Natural killer cell (primary cell): ENCODE results near the gene ERC1. TPM values are rescaled to one million over a fixed set of nuclear protein-coding genes. Genes with fewer than 3 reads are reported as not detected.

ENCODE experiments used
- ATAC-seq, 3 donors: fragments of 150-1000 bp in 2 of 3; fragments of 200-7000 bp in 1 of 3; cut with Tn5 transposase; 1 replicate in 1 of 3; 2 replicates in 2 of 3; pipeline ENCODE4 v1.10.0; 2021; ENCODE audit warnings: mild to moderate bottlenecking in 2 of 3, moderate library complexity in 2 of 3
- DNase-seq, 2 donors: peaks; one replicate each; pipeline versions ENCODE4 v3.0.0 to v3.0.0-alpha.2; 2013 to 2021; ENCODE audit warnings: mixed read lengths in 1 of 2
- H3K27ac ChIP-seq: one replicate; pipeline ENCODE4 v1.5.1; 2013; ENCODE audit warnings: mild to moderate bottlenecking, low read length
- H3K27me3 ChIP-seq: one replicate; pipeline ENCODE4 v1.6.1; 2013; ENCODE audit warnings: low read length; ENCODE audit not compliant: control insufficient read depth, insufficient read depth
- H3K36me3 ChIP-seq: one replicate; pipeline ENCODE4 v1.6.1; 2013; ENCODE audit warnings: low read length; ENCODE audit not compliant: control insufficient read depth, insufficient read depth
- H3K4me1 ChIP-seq: one replicate; pipeline ENCODE4 v1.6.1; 2013; ENCODE audit warnings: low read length; ENCODE audit not compliant: control insufficient read depth, insufficient read depth
- H3K4me3 ChIP-seq: one replicate; pipeline ENCODE4 v1.5.1; 2013; ENCODE audit warnings: low read length
- H3K9me3 ChIP-seq: one replicate; pipeline ENCODE4 v1.6.1; 2013; ENCODE audit warnings: low read length; ENCODE audit not compliant: control insufficient read depth, insufficient read depth
- H3K27ac Mint-ChIP-seq, 2 donors: one replicate each; pipeline ENCODE4 v1.8.0; 2022; ENCODE audit warnings: mild to moderate bottlenecking in 2 of 2, mixed read lengths in 2 of 2, moderate library complexity in 1 of 2
- H3K27me3 Mint-ChIP-seq, 2 donors: one replicate each; pipeline ENCODE4 v1.8.0; 2022; ENCODE audit warnings: low read depth in 2 of 2, mixed read lengths in 2 of 2
- H3K36me3 Mint-ChIP-seq: one replicate; pipeline ENCODE4 v1.8.0; 2022; ENCODE audit warnings: mixed read lengths
- H3K4me1 Mint-ChIP-seq, 2 donors: one replicate each; pipeline ENCODE4 v1.8.0; 2022; ENCODE audit warnings: mixed read lengths in 2 of 2
- H3K4me3 Mint-ChIP-seq: one replicate; pipeline ENCODE4 v1.8.0; 2022; ENCODE audit warnings: mild to moderate bottlenecking, moderate library complexity, mixed read lengths
- H3K9me3 Mint-ChIP-seq, 2 donors: one replicate each; pipeline ENCODE4 v1.8.0; 2022; ENCODE audit warnings: mixed read lengths in 2 of 2
- CTCF ChIP-seq: fragments of 200-600 bp; IDR thresholded peaks from one replicate; pipeline ENCODE4 v1.8.0; 2022; ENCODE audit warnings: antibody characterized with exemption
- WGBS: methylation state at CpG from one replicate; pipeline ENCODE4 v1.1.7; 2013; ENCODE audit warnings: missing lambda C conversion rate; ENCODE audit not compliant: insufficient coverage; 5-methylcytosine and 5-hydroxymethylcytosine counted together
- intact Hi-C: fragments of 100-400 bp; cut with micrococcal nuclease; formaldehyde crosslinking; loops from one replicate; pipeline ENCODE4 v1.14.2; 2022
- total RNA-seq, 4 donors: library from RNA; stranded (reverse); fragments of 120-200 nt in 1 of 4; gene quantifications; one replicate each; pipeline versions ENCODE4 v1.2.3 to v1.2.4, GENCODE V29; 2013 to 2022

The ERC1 gene
- total RNA-seq, 3 donors from 2014 or later (not counting 1 experiment from before 2014, with no cell fraction given), result 43.5 to 54.0 (median 44.9) TPM

GRCh38 chr12:1103632-1104031 lies 112.6 kb downstream of the ERC1 start:
- Mint-ChIP-seq H3K27ac (no peak overlapping the region), H3K36me3 (no peaks in the 10 kb centered on the region), H3K27me3 (no peaks in the 10 kb centered on the region), H3K9me3 (no peaks in the 10 kb centered on the region), H3K4me1 (peaks cover 3 to 56% of the 10 kb centered on the region in 2 donors), H3K4me3 (no peak overlapping the region)
- Histone ChIP-seq H3K27ac (no peak overlapping the region), H3K4me3 (no peak overlapping the region), H3K27me3 (no peaks in the 10 kb centered on the region), H3K4me1 (no peaks in the 10 kb centered on the region), H3K9me3 (no peaks in the 10 kb centered on the region), H3K36me3 (no peaks in the 10 kb centered on the region)
- intact Hi-C loops, result no loop called here
- ATAC-seq (no peak), DNase-seq (no peak)
- TF ChIP-seq CTCF, result no peak
- WGBS, result 92% methylated on average over 3 of the region's 3 CpGs

- ATAC-seq, result no peak
- H3K4me3 ChIP-seq, result no peak overlapping the region
- H3K36me3 ChIP-seq, result no peaks in the 10 kb centered on the region
- H3K27me3 ChIP-seq, result no peaks in the 10 kb centered on the region
- 88% methylated on average over 7 of the region's 8 CpGs for WGBS
- no peaks in the 10 kb centered on the region for H3K4me1 ChIP-seq
- no peaks in the 10 kb centered on the region for H3K36me3 Mint-ChIP-seq
- H3K4me1 Mint-ChIP-seq, result peaks cover 0 to 53% of the 10 kb centered on the region in 2 donors
- H3K27ac ChIP-seq, result no peak overlapping the region
- no peak overlapping the region for H3K27ac Mint-ChIP-seq
- no peaks in the 10 kb centered on the region for H3K9me3 Mint-ChIP-seq
- TF ChIP-seq CTCF, result no peak
- H3K27me3 Mint-ChIP-seq, result no peaks in the 10 kb centered on the region
- H3K4me3 Mint-ChIP-seq, result no peak overlapping the region
- intact Hi-C loops, result no loop called here
- H3K9me3 ChIP-seq, result no peaks in the 10 kb centered on the region
- DNase-seq, result peak in 1 of 2 donors; percentile 18
Observed at GRCh38 chr12:1104088-1104800, 113.2 kb downstream of the ERC1 start.

GRCh38 chr12:1107669-1108068 lies 116.6 kb downstream of the ERC1 start:
- intact Hi-C loops, result no loop called here
- H3K27me3 ChIP-seq, result no peaks in the 10 kb centered on the region
- peaks cover 0 to 36% of the 10 kb centered on the region in 2 donors for H3K4me1 Mint-ChIP-seq
- ATAC-seq (no peak), DNase-seq (no peak)
- no peak overlapping the region for H3K4me3 ChIP-seq
- peaks cover 4% of the 10 kb centered on the region for H3K36me3 ChIP-seq
- H3K27ac ChIP-seq, result no peak overlapping the region
- H3K27me3 Mint-ChIP-seq, result no peaks in the 10 kb centered on the region
- no peaks in the 10 kb centered on the region for H3K9me3 Mint-ChIP-seq
- H3K36me3 Mint-ChIP-seq, result no peaks in the 10 kb centered on the region
- no peak overlapping the region for H3K4me3 Mint-ChIP-seq
- H3K27ac Mint-ChIP-seq, result no peak overlapping the region
- TF ChIP-seq CTCF, result no peak
- H3K4me1 ChIP-seq, result no peaks in the 10 kb centered on the region
- no peaks in the 10 kb centered on the region for H3K9me3 ChIP-seq

GRCh38 chr12:1108276-1108675 lies 117.3 kb downstream of the ERC1 start:
- intact Hi-C loops, result no loop called here
- Histone ChIP-seq H3K4me3 (no peak overlapping the region), H3K9me3 (no peaks in the 10 kb centered on the region), H3K4me1 (no peaks in the 10 kb centered on the region), H3K27ac (no peak overlapping the region), H3K27me3 (no peaks in the 10 kb centered on the region), H3K36me3 (peaks cover 4% of the 10 kb centered on the region)
- Mint-ChIP-seq H3K27ac (no peak overlapping the region), H3K36me3 (no peaks in the 10 kb centered on the region), H3K9me3 (no peaks in the 10 kb centered on the region), H3K4me1 (peaks cover 0 to 31% of the 10 kb centered on the region in 2 donors), H3K4me3 (no peak overlapping the region), H3K27me3 (no peaks in the 10 kb centered on the region)
- DNase-seq (no peak), ATAC-seq (no peak)
- TF ChIP-seq CTCF, result no peak
- WGBS, result 92% methylated on average over 1 of the region's 1 CpG
